Measurements from ENCODE around the gene PRDM1.

GRCh38 chr6:106048336-106048735 is 37.8 kb upstream of the PRDM1 start:
- TF ChIP-seq YY1 (IDR thresholded peaks at IDR 0.05; ENCODE audit: insufficient read depth, insufficient read length): no peak
- TF ChIP-seq SUZ12 (IDR thresholded peaks at IDR 0.05; ENCODE audit: extremely low read depth, insufficient read depth, insufficient read length): no peak
- TF ChIP-seq ZNF274 (IDR thresholded peaks at IDR 0.05; ENCODE audit: low read depth, low read length): no peak

All from NT2/D1 (cell line).